Stimulated activated CD4-positive, alpha-beta T cell treated with anti-CD3 and anti-CD28 coated beads, Interleukin-4, amount 100 ng/mL, for 24 hours (primary cell): ENCODE results near the gene WDR26.
"Not testable (repeated sequence)": the region's sequence is repeated elsewhere in the genome, so short reads cannot be mapped to it uniquely, and the experiment has no call there.

Experiments
- DNase-seq: peaks from one replicate; pipeline ENCODE4 v3.0.0-alpha.2; 2020

Gene WDR26

GRCh38 chr1:224434691-224435317 is at the start of gene WDR26:
WDR26 (minus strand) TSS chr1:224434797.
- DNase-seq = peak; percentile 87

- not testable (repeated sequence) for DNase-seq
These were observed 48.6 kb upstream of the WDR26 start for GRCh38 chr1:224483206-224483605.

GRCh38 chr1:224482619-224483018 is 48.0 kb upstream of the WDR26 start:
- DNase-seq = no peak

GRCh38 chr1:224481601-224482000 is 47.0 kb upstream of the WDR26 start:
- no peak for DNase-seq

GRCh38 chr1:224480888-224481459 is 46.4 kb upstream of the WDR26 start:
- not testable (repeated sequence) for DNase-seq

- DNase-seq = not testable (repeated sequence)
These were observed 45.6 kb upstream of the WDR26 start for GRCh38 chr1:224480200-224480599.

GRCh38 chr1:224472806-224473205 is 38.2 kb upstream of the WDR26 start:
- DNase-seq = no peak

GRCh38 chr1:224466154-224466553 is 31.6 kb upstream of the WDR26 start:
- DNase-seq = no peak

GRCh38 chr1:224459966-224460365 is 25.4 kb upstream of the WDR26 start:
- DNase-seq = no peak

GRCh38 chr1:224458996-224459395 is 24.4 kb upstream of the WDR26 start:
- no peak for DNase-seq

- no peak for DNase-seq
These were observed 23.7 kb upstream of the WDR26 start for GRCh38 chr1:224458296-224458695.

- DNase-seq = no peak
These were observed 23.2 kb upstream of the WDR26 start for GRCh38 chr1:224457782-224458144.

GRCh38 chr1:224456637-224456953 is 22.0 kb upstream of the WDR26 start:
- DNase-seq = no peak

- no peak for DNase-seq
These were observed 19.9 kb upstream of the WDR26 start for GRCh38 chr1:224454402-224455055.

- DNase-seq = no peak
These were observed 16.2 kb upstream of the WDR26 start for GRCh38 chr1:224450561-224451350.

- no peak for DNase-seq
These were observed 15.6 kb upstream of the WDR26 start for GRCh38 chr1:224450159-224450558.

GRCh38 chr1:224448453-224449017 is 13.9 kb upstream of the WDR26 start:
- no peak for DNase-seq

- DNase-seq = no peak
These were observed 13.4 kb upstream of the WDR26 start for GRCh38 chr1:224447971-224448370.

- DNase-seq = no peak
These were observed 12.7 kb upstream of the WDR26 start for GRCh38 chr1:224447251-224447650.

GRCh38 chr1:224438989-224439388 is 4.4 kb upstream of the WDR26 start:
- no peak for DNase-seq

GRCh38 chr1:224435999-224436398 is 1.4 kb upstream of the WDR26 start:
- no peak for DNase-seq

GRCh38 chr1:224435318-224435763 is 744 bp upstream of the WDR26 start:
- peak; percentile 32 for DNase-seq
